HG03095 (cell line): ENCODE results near the gene DCAF16.
A peak's percentile ranks its signal among the peaks of the same experiment; 100 is the strongest.
"Not testable (repeated sequence)": the region's sequence is repeated elsewhere in the genome, so short reads cannot be mapped to it uniquely, and the experiment has no call there.

ENCODE experiments used
- ATAC-seq: cut with Tn5 transposase; IDR thresholded peaks from one replicate; pipeline ENCODE4 v1.9.1; 2021; ENCODE audit warnings: moderate library complexity; ENCODE audit not compliant: unreplicated experiment

Gene DCAF16

GRCh38 chr4:17810260-17811077 is at the start of gene DCAF16, which contains the start of gene NCAPG:
Gene DCAF16 (minus strand): TSS chr4:17810757. CDS start chr4:17804141, 6,616 bp downstream.
Gene NCAPG (plus strand): TSS chr4:17810979. CDS start chr4:17811078, 99 bp downstream.
- ATAC-seq: peak; percentile 81

DNA sequence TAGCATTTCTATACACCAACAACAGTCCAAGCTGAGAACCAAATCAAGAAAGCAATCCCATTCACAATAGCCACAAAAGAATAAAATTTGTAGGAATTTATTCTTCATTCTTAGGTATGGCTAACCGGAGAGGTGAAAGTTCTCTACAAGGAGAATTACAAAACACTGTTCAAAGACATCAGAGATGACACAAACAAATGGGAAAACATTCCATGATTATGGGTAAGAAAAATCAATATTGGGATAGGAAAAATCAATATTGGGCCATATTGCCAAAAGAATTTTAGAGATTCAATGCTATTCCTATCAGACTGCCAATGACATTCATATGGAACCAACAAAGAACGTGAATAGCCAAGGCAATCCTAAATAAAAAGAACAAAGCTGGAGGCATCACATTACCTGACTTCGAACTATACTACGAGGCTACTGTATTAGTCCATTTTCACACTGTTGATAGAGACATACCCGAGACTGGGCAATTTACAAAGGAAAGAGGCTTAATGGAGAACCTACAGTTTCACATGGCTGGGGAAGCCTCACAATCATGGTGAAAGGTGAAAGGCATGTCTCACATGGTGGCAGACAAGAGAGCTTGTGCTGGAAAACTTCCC is 49.3 kb upstream of the DCAF16 start:
- no peak for ATAC-seq

DNA sequence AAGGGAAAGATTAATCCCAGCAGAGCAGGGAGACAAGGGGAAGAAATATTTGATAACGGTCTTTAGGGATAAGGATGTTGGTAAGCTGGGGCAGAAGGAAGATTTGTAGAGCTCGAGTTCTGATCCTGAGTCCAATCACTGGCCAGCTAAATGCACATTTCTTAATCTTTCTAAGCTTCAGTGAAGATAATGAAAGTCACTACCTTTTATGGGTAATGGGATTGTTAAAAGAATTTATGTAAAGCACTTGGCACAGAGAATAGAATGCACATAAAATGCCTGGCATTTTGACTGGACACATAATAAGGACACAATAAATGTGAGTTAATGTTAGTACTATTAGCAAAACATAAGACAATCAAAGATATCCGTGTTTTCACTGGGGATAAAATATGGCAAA is 43.5 kb upstream of the DCAF16 start:
- ATAC-seq: no peak

GRCh38 chr4:17851959-17852358 is 41.4 kb upstream of the DCAF16 start:
- no peak for ATAC-seq

DNA sequence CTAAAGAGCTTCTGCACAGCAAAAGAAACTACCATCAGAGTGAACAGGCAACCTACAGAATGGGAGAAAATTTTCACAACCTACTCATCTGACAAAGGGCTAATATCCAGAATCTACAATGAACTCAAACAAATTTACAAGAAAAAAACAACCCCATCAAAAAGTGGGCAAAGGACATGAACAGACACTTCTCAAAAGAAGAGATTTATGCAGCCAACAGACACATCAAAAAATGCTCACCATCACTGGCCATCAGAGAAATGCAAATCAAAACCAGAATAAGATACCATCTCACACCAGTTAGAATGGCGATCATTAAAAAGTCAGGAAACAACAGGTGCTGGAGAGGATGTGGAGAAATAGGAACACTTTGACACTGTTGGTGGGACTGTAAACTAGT is 39.7 kb upstream of the DCAF16 start:
- ATAC-seq: not testable (repeated sequence)

DNA sequence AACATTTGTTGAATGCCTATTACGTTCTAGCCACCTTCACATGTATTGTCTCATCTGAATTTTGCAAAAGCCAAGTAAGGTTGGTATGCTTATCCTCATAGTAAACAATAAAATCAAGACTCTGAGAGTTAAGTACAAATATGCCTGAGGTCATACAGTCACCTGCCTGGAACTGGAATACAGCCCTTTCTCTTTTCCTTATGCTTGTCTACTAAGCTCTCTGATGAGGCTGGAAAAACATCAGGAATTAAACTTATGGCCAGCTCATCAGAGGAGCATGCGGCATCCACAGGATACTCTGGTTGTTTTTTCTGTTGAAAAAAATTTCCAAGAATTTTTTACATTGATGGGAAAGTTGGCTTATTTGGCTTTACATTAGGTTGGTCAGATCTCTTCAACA is 35.7 kb upstream of the DCAF16 start:
- no peak for ATAC-seq

GRCh38 chr4:17823871-17824669 is 13.5 kb upstream of the DCAF16 start:
- ATAC-seq: no peak

- peak; percentile 66 for ATAC-seq
Observed at GRCh38 chr4:17817027-17817426, 6.5 kb upstream of the DCAF16 start.

GRCh38 chr4:17816142-17816541 is 5.6 kb upstream of the DCAF16 start:
- ATAC-seq: no peak

DNA sequence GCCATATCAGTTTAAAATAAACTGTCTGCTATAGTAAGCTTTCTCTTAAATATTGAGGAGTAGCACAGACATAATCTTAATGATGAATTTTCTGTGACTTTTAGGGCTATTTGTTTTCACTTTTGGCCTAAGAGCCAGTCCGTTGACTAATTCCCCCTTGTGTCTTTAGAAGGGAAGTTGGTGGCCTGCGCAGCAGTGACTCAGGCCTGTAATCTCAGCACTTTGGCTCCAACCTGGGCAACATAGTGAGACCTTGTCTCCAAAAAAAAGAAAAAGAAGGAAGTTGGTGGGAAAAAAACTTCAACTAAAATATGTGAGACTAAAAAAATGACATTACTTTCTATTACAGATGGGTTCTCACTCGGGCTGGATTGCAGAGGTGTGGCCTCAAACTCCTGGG is 3.6 kb upstream of the DCAF16 start:
- no peak for ATAC-seq

- ATAC-seq: no peak
Observed at GRCh38 chr4:17812801-17813200, 2.2 kb upstream of the DCAF16 start.

- no peak for ATAC-seq
Observed at GRCh38 chr4:17812125-17812524, 1.6 kb upstream of the DCAF16 start.

GRCh38 chr4:17811078-17811603 is 584 bp upstream of the DCAF16 start:
- peak; percentile 26 for ATAC-seq

DNA sequence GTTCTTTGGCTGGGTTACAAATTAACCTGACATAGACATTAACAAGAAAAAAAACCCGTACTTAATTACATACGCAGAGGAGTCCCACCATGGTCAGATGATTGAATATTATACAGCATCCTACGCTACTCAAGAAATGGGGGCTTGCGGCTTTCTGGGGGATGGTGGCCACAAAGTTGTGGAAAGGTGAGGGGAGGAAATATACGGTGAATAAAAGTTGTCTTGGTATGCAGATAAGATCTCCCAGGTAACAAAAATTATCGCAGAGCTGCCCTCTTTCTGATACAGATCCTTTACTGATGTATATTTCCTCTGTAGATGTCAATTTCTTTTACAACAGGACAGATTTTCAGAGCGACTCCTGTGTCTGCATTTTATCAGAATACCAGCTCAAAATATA is 890 bp downstream of the DCAF16 start:
- no peak for ATAC-seq

- no peak for ATAC-seq
Observed at GRCh38 chr4:17807446-17807845, 3.1 kb downstream of the DCAF16 start.

GRCh38 chr4:17805580-17806155 is 4.9 kb downstream of the DCAF16 start:
- no peak for ATAC-seq

GRCh38 chr4:17797808-17798207 is 12.7 kb downstream of the DCAF16 start:
- no peak for ATAC-seq

- no peak for ATAC-seq
Observed at GRCh38 chr4:17794730-17795129, 15.8 kb downstream of the DCAF16 start.

DNA sequence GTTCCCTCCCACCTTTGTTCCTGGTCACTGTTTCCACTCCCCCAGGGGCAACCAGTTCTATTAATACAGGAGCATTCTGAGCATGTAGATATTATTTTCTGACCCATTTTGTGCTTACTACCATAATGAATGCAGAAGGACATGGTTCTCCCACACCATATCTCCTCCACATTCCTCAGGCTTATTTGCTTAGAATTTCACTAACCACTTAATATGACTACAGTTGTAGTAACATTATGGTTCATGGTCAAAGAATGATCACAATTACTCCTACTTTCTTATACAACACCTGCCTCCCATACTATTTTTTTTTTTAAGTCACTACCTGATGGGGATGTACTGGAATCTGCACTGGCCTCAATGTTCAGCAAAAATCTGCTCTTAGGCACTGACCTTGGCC is 21.6 kb downstream of the DCAF16 start:
- ATAC-seq: no peak

DNA sequence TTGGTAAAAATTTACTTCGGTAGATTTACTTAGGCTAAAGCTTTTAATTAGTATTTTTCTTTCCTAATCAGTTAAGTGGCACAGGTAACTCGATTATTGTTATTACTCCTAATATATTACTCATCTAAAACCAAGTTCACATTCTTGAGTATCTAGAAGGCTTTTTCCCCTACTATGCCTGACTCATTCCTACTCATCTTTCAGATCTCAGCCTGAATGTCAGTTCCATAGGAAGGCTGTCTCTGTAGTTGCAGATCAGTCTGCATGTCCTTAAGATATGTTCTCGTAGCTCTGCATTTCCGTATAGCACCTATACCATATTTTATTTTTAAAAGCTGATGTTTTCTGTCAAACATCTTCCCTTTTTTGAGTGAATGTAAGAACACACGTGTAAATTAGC is 23.2 kb downstream of the DCAF16 start:
- ATAC-seq: no peak

- ATAC-seq: no peak
Observed at GRCh38 chr4:17786567-17786966, 24.0 kb downstream of the DCAF16 start.
